IMR-90 (cell line): ENCODE data around the gene DNAJC5. TPM values are rescaled to one million over a fixed set of nuclear protein-coding genes. Genes with fewer than 3 reads are reported as not detected.

Source experiments
- ATAC-seq: fragments of 200-7000 bp; cut with Tn5 transposase; 2 replicates; pipeline ENCODE4 v1.9.1; 2020; ENCODE audit warnings: low read depth, mild to moderate bottlenecking, moderate library complexity
- BruUV-seq: library from RNA; stranded (reverse); fragments of 400-500 nt; replicated peaks from 2 replicates; lab custom pipeline; 2021; lab: Mats Ljungman, UMichigan
- CTCF ChIA-PET: fragments of 300-600 bp; formaldehyde crosslinking; extraction: SDS; loops from one replicate; lab custom pipeline; 2021; ENCODE audit warnings: antibody characterized with exemption; lab: Yijun Ruan, JAX
- POLR2A ChIA-PET: fragments of 300-600 bp; sonication (Branson Sonifier 250); formaldehyde crosslinking; loops from one replicate; lab custom pipeline; 2022; ENCODE audit warnings: antibody characterized with exemption; ENCODE audit not compliant: unreplicated experiment; lab: Charles Lee
- DNase-seq: peaks from one replicate; pipeline ENCODE4 v3.0.0; 2013
- H2AFZ ChIP-seq: replicated peaks from 2 replicates; pipeline ENCODE3; 2013; ENCODE audit warnings: low read length, mild to moderate bottlenecking; ENCODE audit not compliant: poor library complexity
- H2AK5ac ChIP-seq: 2 replicates; pipeline ENCODE4 v1.6.1; 2013; ENCODE audit warnings: low read depth, low read length, inconsistent platforms
- H2AK9ac ChIP-seq: replicated peaks from 2 replicates; pipeline ENCODE3; 2013; ENCODE audit warnings: mild to moderate bottlenecking, low read depth, low read length, moderate library complexity; ENCODE audit not compliant: poor library complexity
- H2BK120ac ChIP-seq: 2 replicates; pipeline ENCODE4 v1.6.1; 2013; ENCODE audit warnings: low read depth, low read length, inconsistent platforms
- H2BK15ac ChIP-seq: 3 replicates; pipeline ENCODE4 v1.6.1; 2013; ENCODE audit warnings: low read depth, low read length, inconsistent platforms
- H2BK20ac ChIP-seq: 2 replicates; pipeline ENCODE4 v1.6.1; 2013; ENCODE audit warnings: low read depth, mild to moderate bottlenecking, inconsistent platforms, low read length, moderate library complexity
- H2BK5ac ChIP-seq: 2 replicates; pipeline ENCODE4 v1.6.1; 2013; ENCODE audit warnings: mild to moderate bottlenecking, low read depth, low read length, inconsistent platforms; ENCODE audit not compliant: poor library complexity, severe bottlenecking
- H3K14ac ChIP-seq: replicated peaks from 2 replicates; pipeline ENCODE4 v1.6.1; 2013; ENCODE audit warnings: low read depth, low read length, inconsistent platforms
- H3K18ac ChIP-seq: 2 replicates; pipeline ENCODE4 v1.6.1; 2013; ENCODE audit warnings: low read depth, low read length, control low read depth
- H3K23ac ChIP-seq: 2 replicates; pipeline ENCODE4 v1.6.1; 2013; ENCODE audit warnings: low read depth, low read length, inconsistent platforms
- H3K27ac ChIP-seq: 2 replicates; pipeline ENCODE4 v1.5.1; 2013; ENCODE audit warnings: mild to moderate bottlenecking, control low read depth, low read length; ENCODE audit not compliant: insufficient read depth
- H3K27me3 ChIP-seq: 2 replicates; pipeline ENCODE4 v1.6.1; 2013; ENCODE audit warnings: low read length; ENCODE audit not compliant: control insufficient read depth, insufficient read depth
- H3K36me3 ChIP-seq: 2 replicates; pipeline ENCODE4 v1.6.1; 2013; ENCODE audit warnings: low read length, mixed read lengths; ENCODE audit not compliant: control insufficient read depth, insufficient read depth
- H3K4ac ChIP-seq: 2 replicates; pipeline ENCODE4 v1.6.1; 2013; ENCODE audit warnings: low read depth, low read length, inconsistent platforms
- H3K4me1 ChIP-seq: 2 replicates; pipeline ENCODE4 v1.6.1; 2013; ENCODE audit warnings: low read length, mixed read lengths; ENCODE audit not compliant: control insufficient read depth, insufficient read depth
- H3K4me2 ChIP-seq: 2 replicates; pipeline ENCODE4 v1.6.1; 2013; ENCODE audit warnings: low read depth, mild to moderate bottlenecking, control low read depth, low read length, moderate library complexity
- H3K4me3 ChIP-seq: 2 replicates; pipeline ENCODE4 v1.5.1; 2013; ENCODE audit warnings: low read depth, mild to moderate bottlenecking, control low read depth, low read length, moderate library complexity; ENCODE audit not compliant: insufficient read depth
- H3K56ac ChIP-seq: 2 replicates; pipeline ENCODE4 v1.6.1; 2013; ENCODE audit warnings: low read length, inconsistent platforms; ENCODE audit not compliant: insufficient read depth; ENCODE audit errors: extremely low read depth
- H3K79me1 ChIP-seq, 2 experiments: 2 replicates each; pipeline ENCODE4 v1.6.1; 2013; ENCODE audit warnings: low read length in 2 of 2, inconsistent platforms in 1 of 2, low read depth in 1 of 2
- H3K9ac ChIP-seq: 2 replicates; pipeline ENCODE4 v1.6.1; 2013; ENCODE audit warnings: low read depth, low read length, control low read depth
- H3K9me1 ChIP-seq: 2 replicates; pipeline ENCODE4 v1.6.1; 2013; ENCODE audit warnings: low read length, inconsistent platforms; ENCODE audit not compliant: insufficient read depth
- H3K9me3 ChIP-seq: 2 replicates; pipeline ENCODE4 v1.6.1; 2013; ENCODE audit warnings: low read length; ENCODE audit not compliant: control insufficient read depth, insufficient read depth
- H4K20me1 ChIP-seq: 2 replicates; pipeline ENCODE4 v1.6.1; 2013; ENCODE audit warnings: low read length, inconsistent platforms; ENCODE audit not compliant: insufficient read depth
- H4K5ac ChIP-seq: 2 replicates; pipeline ENCODE4 v1.6.1; 2013; ENCODE audit warnings: mild to moderate bottlenecking, low read depth, low read length, control low read depth
- H4K8ac ChIP-seq, 2 experiments: 2 replicates each; pipeline ENCODE4 v1.6.1; 2013; ENCODE audit warnings: low read depth in 2 of 2, low read length in 2 of 2, control low read depth in 1 of 2, inconsistent platforms in 1 of 2
- H4K91ac ChIP-seq: 2 replicates; pipeline ENCODE4 v1.6.1; 2013; ENCODE audit warnings: low read depth, low read length, inconsistent platforms; ENCODE audit not compliant: insufficient read depth
- FOS ChIP-seq: fragments of 150-350 bp; IDR thresholded peaks from 2 replicates; pipeline ENCODE4 v1.6.1; 2016; ENCODE audit warnings: low read depth, low read length
- MAFK ChIP-seq: IDR thresholded peaks from 2 replicates; pipeline ENCODE4 v1.6.1; 2012; ENCODE audit warnings: low read depth, low read length, improper control_type of control experiment
- MXI1 ChIP-seq: IDR thresholded peaks from 2 replicates; pipeline ENCODE4 v1.6.1; 2012; ENCODE audit warnings: low read depth, mild to moderate bottlenecking, low read length, moderate library complexity, borderline replicate concordance
- RAD21 ChIP-seq: IDR thresholded peaks from 2 replicates; pipeline ENCODE4 v1.6.1; 2012; ENCODE audit warnings: low read length, improper control_type of control experiment
- RCOR1 ChIP-seq: IDR thresholded peaks from 2 replicates; pipeline ENCODE4 v1.6.1; 2012; ENCODE audit warnings: mild to moderate bottlenecking, low read length, improper control_type of control experiment; ENCODE audit not compliant: insufficient replicate concordance
- RFX5 ChIP-seq: IDR thresholded peaks from 2 replicates; pipeline ENCODE4 v1.8.0; 2012; ENCODE audit warnings: low read depth, mild to moderate bottlenecking, low read length, moderate library complexity
- WGBS, 2 experiments: methylation state at CpG; one replicate each; pipeline versions ENCODE4 v1.1.5 to v1.1.7; 2013; ENCODE audit warnings: missing lambda C conversion rate in 2 of 2; ENCODE audit not compliant: insufficient read length in 1 of 2; ENCODE audit errors: extremely low coverage in 2 of 2; 5-methylcytosine and 5-hydroxymethylcytosine counted together
- dilution Hi-C: fragments of 300-500 bp; cut with HindIII; formaldehyde crosslinking; loops from one replicate; pipeline ENCODE4 v1.14.3; 2018; ENCODE audit warnings: low sequenced_read_pairs; ENCODE audit not compliant: unreplicated experiment
- in situ Hi-C: fragments of 300-500 bp; cut with MboI; formaldehyde crosslinking; loops from 3 replicates; pipeline ENCODE4 v1.14.3; 2019; ENCODE audit warnings: low sequenced_read_pairs, inconsistent platforms, mixed read lengths
- intact Hi-C: fragments of 100-400 bp; cut with micrococcal nuclease; formaldehyde crosslinking; loops from 2 replicates; pipeline ENCODE4 v1.10.0; 2022
- polyA plus RNA-seq, 3 experiments: library from polyadenylated mRNA; depleted of rRNA; stranded (reverse); fragments of >200 nt; gene quantifications; 2 replicates each; pipeline ENCODE4 v1.2.3, GENCODE V29; 2012; ENCODE audit warnings: low replicate concordance in 1 of 3
- total RNA-seq: library from RNA; depleted of rRNA; stranded (reverse); fragments of >200 nt; gene quantifications from 2 replicates; pipeline ENCODE4 v1.2.3, GENCODE V29; 2012

The DNAJC5 gene
- total and polyA plus RNA-seq, 2 of the 4 experiments (the other 2 are of a cell fraction): 35.6 to 45.2 TPM

DNA sequence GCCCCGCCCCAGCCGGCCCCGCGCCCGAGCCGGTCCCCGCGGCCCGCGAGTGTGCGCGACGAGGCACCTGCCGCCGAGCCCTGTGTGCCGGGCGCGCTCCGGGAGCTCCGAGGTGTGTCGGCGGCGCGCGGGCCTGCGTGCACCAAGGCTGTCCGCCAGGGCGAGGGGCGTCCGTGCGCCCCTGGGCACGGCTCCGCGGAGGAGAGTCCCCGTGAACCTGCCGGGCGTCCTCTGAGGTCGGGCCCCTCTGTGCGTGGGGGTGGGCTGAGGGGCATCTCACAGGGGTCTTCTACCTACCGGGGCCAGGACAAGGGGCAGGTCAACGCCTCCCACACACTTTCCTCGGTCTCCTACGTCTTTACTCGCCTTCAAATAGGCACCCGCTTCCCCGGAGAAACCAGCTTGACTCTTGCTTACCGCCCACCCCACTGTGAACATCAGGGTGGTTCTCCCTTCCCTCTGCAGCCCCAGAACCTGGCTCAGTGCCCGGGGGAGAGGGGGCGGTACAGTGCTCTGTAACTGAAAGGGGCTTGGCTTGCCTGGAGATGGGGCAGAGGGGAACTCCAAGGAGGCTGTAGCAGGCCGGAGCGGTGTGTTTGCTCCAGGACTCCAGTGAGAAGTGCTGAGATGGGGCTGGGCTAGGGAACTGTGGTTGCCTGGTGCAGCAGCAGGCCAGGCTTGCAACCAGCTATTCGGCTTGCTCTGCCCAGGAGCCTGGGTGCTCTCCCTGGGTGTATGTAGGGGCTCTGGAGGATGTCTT lies 84.8 kb downstream of the DNAJC5 start, which contains the start of gene SAMD10 (continued):
- TF ChIP-seq MAFK: no peak
- no peak for TF ChIP-seq RAD21
- no peak for TF ChIP-seq RFX5

DNA sequence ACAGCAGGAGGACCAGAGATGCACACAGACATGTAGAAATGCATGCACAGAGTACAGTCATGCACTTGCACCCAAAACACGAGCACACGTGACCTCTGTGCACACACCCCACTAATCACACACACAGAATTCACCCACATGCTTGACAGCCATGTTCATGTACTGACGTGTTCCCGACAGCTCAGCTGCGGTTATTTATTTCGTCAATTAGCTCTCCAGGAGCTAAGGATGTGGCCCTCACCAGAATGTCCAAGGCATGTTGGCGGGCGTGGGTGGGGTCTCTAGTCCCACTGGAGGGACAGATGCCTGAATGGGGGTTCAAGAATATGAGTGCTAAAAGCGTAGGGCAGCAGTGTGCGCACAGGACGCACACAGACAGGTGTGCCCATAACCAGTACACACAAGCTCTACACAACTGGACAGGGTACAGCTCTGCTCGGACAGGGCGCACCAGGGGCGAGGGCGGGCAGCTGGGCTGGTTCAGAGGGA lies 85.4 kb downstream of the DNAJC5 start:
- peak overlapping the region; percentile 20 for H2BK5ac ChIP-seq
- no TSS peak for BruUV-seq
- POLR2A ChIA-PET: interaction anchor here (1.0 kb wide), 1 partner anchor 115 kb away, joined by 4 read pairs; the partner anchor contains the start of gene TPD52L2
- H3K4me3 ChIP-seq: peak overlapping the region; percentile 8
- H3K27ac ChIP-seq: peak overlapping the region; percentile 14; the same call in 1 of the 2 replicates
- 0 out of 2 replicates have a peak overlapping the region, but pooled peaks have one; percentile 6 for H3K14ac ChIP-seq
- no peak overlapping the region for H3K9ac ChIP-seq
- peaks cover 13% of the 10 kb centered on the region for H3K36me3 ChIP-seq
- H2AFZ ChIP-seq: peak overlapping the region; percentile 100
- no peaks in the 10 kb centered on the region for H3K27me3 ChIP-seq
- H2AK9ac ChIP-seq: peak overlapping the region; percentile 68
- H3K23ac ChIP-seq: peak overlapping the region; percentile 44; the same call in 1 of the 2 replicates
- in situ Hi-C loops (no loop called here), intact Hi-C loops (loop anchor here (1.0 to 2.0 kb wide), 2 partner anchors 76 to 140 kb away; no protein-coding TSS in a partner anchor), dilution Hi-C loops (no loop called here)
- peak overlapping the region; percentile 76 for H4K91ac ChIP-seq
- H4K20me1 ChIP-seq: peaks cover 11% of the 10 kb centered on the region; the same call in 1 of the 2 replicates
- H4K5ac ChIP-seq: peak overlapping the region; percentile 91
- peak overlapping the region; percentile 68 for H3K4me2 ChIP-seq
- 80% methylated on average over 6 of the region's 15 CpGs; no CpG with 5 or more reads in 1 of the 2 experiments for WGBS, 2 experiments
- TF ChIP-seq FOS (no peak), MXI1 (no peak), RCOR1 (no peak)
- DNase-seq (no peak), ATAC-seq (no peak; the same call in 1 of the 2 replicates)
- H2BK120ac ChIP-seq: peak overlapping the region; percentile 19
- H2AK5ac ChIP-seq: peak overlapping the region; percentile 54
- H3K79me1 ChIP-seq: peaks cover 27 to 38% of the 10 kb centered on the region in 2 experiments
- CTCF ChIA-PET: interaction anchor here (0.8 to 1.3 kb wide), 2 partner anchors 82 to 140 kb away, joined by 3 read pairs; partner anchors contain the start of gene TCEA2
- H3K9me3 ChIP-seq: no peaks in the 10 kb centered on the region
- no peak overlapping the region for H3K56ac ChIP-seq
- peak overlapping the region; percentile 91 to 94 for H4K8ac ChIP-seq
- no peak overlapping the region for H2BK15ac ChIP-seq
- H3K4ac ChIP-seq: peak overlapping the region; percentile 74
- no peak overlapping the region for H2BK20ac ChIP-seq
- peaks cover 17% of the 10 kb centered on the region for H3K9me1 ChIP-seq
- peaks cover 27% of the 10 kb centered on the region for H3K4me1 ChIP-seq
- H3K18ac ChIP-seq: no peak overlapping the region; the same call in 1 of the 2 replicates
